Panc1 (cell line): ENCODE data around the gene TSPAN16. TPM values are rescaled to one million over a fixed set of nuclear protein-coding genes. Genes with fewer than 3 reads are reported as not detected.

ENCODE experiments used
- ATAC-seq: fragments of 200-7000 bp; cut with Tn5 transposase; 2 replicates; pipeline ENCODE4 v1.9.1; 2020; ENCODE audit warnings: mild to moderate bottlenecking, moderate library complexity
- BruUV-seq: library from RNA; stranded (reverse); fragments of 400-500 nt; replicated peaks from 2 replicates; lab custom pipeline; 2021; lab: Mats Ljungman, UMichigan
- CTCF ChIA-PET: fragments of 300-600 bp; sonication (Branson Sonifier 250); formaldehyde crosslinking; loops from one replicate; lab custom pipeline; 2022; ENCODE audit warnings: antibody characterized with exemption; lab: Charles Lee
- POLR2A ChIA-PET: fragments of 300-600 bp; sonication (Branson Sonifier 250); formaldehyde crosslinking; loops from one replicate; lab custom pipeline; 2022; ENCODE audit warnings: antibody characterized with exemption; lab: Charles Lee
- DNase-seq: peaks from one replicate; pipeline ENCODE4 v3.0.0-alpha.2; 2010; ENCODE audit warnings: low read depth, low spot score
- H3K27ac ChIP-seq: 2 replicates; pipeline ENCODE4 v1.5.1; 2011; ENCODE audit warnings: mild to moderate bottlenecking, low read length, inconsistent platforms
- H3K27me3 ChIP-seq: fragments of 200-500 bp; sonication (Bioruptor generic); 2 replicates; pipeline ENCODE4 v1.6.0; 2014; ENCODE audit warnings: low read length, inconsistent platforms; ENCODE audit not compliant: control insufficient read depth, insufficient read depth
- H3K36me3 ChIP-seq: fragments of 200-500 bp; sonication (Bioruptor generic); 2 replicates; pipeline ENCODE4 v1.5.1; 2014; ENCODE audit warnings: inconsistent platforms, mild to moderate bottlenecking, low read length, moderate library complexity; ENCODE audit not compliant: control insufficient read depth, insufficient read depth
- H3K4me1 ChIP-seq: 2 replicates; pipeline ENCODE4 v1.5.1; 2011; ENCODE audit warnings: inconsistent platforms, mild to moderate bottlenecking, low read length, moderate library complexity; ENCODE audit not compliant: control insufficient read depth, insufficient read depth
- H3K4me3 ChIP-seq, 2 experiments: 2 replicates each; pipeline ENCODE4 v1.5.1; 2011 to 2012; ENCODE audit warnings: low read depth in 2 of 2, low read length in 2 of 2, mild to moderate bottlenecking in 2 of 2, inconsistent platforms in 1 of 2, moderate library complexity in 1 of 2
- H3K9me3 ChIP-seq: fragments of 200-500 bp; sonication (Bioruptor generic); 2 replicates; pipeline ENCODE4 v1.5.1; 2014; ENCODE audit warnings: low read depth, mild to moderate bottlenecking, inconsistent platforms, low read length, moderate library complexity; ENCODE audit not compliant: control insufficient read depth, insufficient read depth
- CTCF ChIP-seq: fragments of 450-650 bp; IDR thresholded peaks from 2 replicates; pipeline ENCODE4 v1.5.1; 2017; ENCODE audit warnings: mild to moderate bottlenecking
- POLR2AphosphoS5 ChIP-seq: IDR thresholded peaks from 2 replicates; pipeline ENCODE4 v1.6.1; 2012; ENCODE audit warnings: mild to moderate bottlenecking, low read depth, low read length, moderate library complexity
- REST ChIP-seq, 2 experiments: IDR thresholded peaks; 2 replicates each; pipeline ENCODE4 v1.6.1; 2011 to 2012; ENCODE audit warnings: low read depth in 2 of 2, control low read depth in 1 of 2, low read length in 1 of 2, mild to moderate bottlenecking in 1 of 2, moderate library complexity in 1 of 2; ENCODE audit not compliant: insufficient read depth in 1 of 2
- SIN3A ChIP-seq: IDR thresholded peaks from 2 replicates; pipeline ENCODE4 v1.6.1; 2012; ENCODE audit warnings: low read depth, mild to moderate bottlenecking, low read length, moderate library complexity, borderline replicate concordance; ENCODE audit not compliant: insufficient read depth
- TCF7L2 ChIP-seq: IDR thresholded peaks from 2 replicates; pipeline ENCODE4 v1.6.1; 2011; ENCODE audit warnings: mild to moderate bottlenecking, low read depth, low read length, inconsistent platforms
- in situ Hi-C: cut with HindIII; loops from 2 replicates; pipeline ENCODE4 v1.10.0; 2016; ENCODE audit warnings: low sequenced_read_pairs, low pct_unique_long_range_greater_than_20kb
- intact Hi-C: fragments of 100-400 bp; cut with micrococcal nuclease; formaldehyde crosslinking; loops from one replicate; pipeline ENCODE4 v1.10.0; 2022; ENCODE audit not compliant: unreplicated experiment
- total RNA-seq: library from RNA; stranded (reverse); gene quantifications from one replicate; pipeline ENCODE4 v1.2.1, GENCODE V29; 2021; ENCODE audit not compliant: unreplicated experiment

TSPAN16 gene
- total RNA-seq, 1 experiment from 2014 or later: not detected

- Histone ChIP-seq H3K9me3 (no peaks in the 10 kb centered on the region), H3K27me3 (no peaks in the 10 kb centered on the region), H3K4me3 (no peak overlapping the region), H3K36me3 (no peaks in the 10 kb centered on the region; the same call in 1 of the 2 replicates), H3K4me1 (no peaks in the 10 kb centered on the region; the same call in 1 of the 2 replicates), H3K27ac (no peak overlapping the region)
- CTCF ChIA-PET: no interaction called here
- in situ Hi-C loops (no loop called here), intact Hi-C loops (no loop called here)
- ATAC-seq (no peak), DNase-seq (no peak)
- TF ChIP-seq TCF7L2 (no peak), REST (IDR thresholded peaks at IDR 0.05; ENCODE audit: insufficient read depth in 1 of 2, low read depth in 2 of 2, low read length in 1 of 2) (no peak), POLR2AphosphoS5 (no peak), SIN3A (no peak), CTCF (no peak)
- POLR2A ChIA-PET: no interaction called here
- BruUV-seq: no TSS peak
These were observed 30.7 kb upstream of the TSPAN16 start for GRCh38 chr19:11265177-11265784.

GRCh38 chr19:11265785-11266236, 30.1 kb upstream of the TSPAN16 start:
- CTCF ChIA-PET: no interaction called here
- intact Hi-C loops: no loop called here
- ATAC-seq: no peak

More at GRCh38 chr19:11265785-11266236, 30.1 kb upstream of the TSPAN16 start:
- Histone ChIP-seq H3K36me3 (no peaks in the 10 kb centered on the region; the same call in 1 of the 2 replicates), H3K4me1 (no peaks in the 10 kb centered on the region; the same call in 1 of the 2 replicates), H3K4me3 (no peak overlapping the region), H3K27ac (no peak overlapping the region), H3K9me3 (no peaks in the 10 kb centered on the region), H3K27me3 (no peaks in the 10 kb centered on the region)
- no peak for DNase-seq
- no TSS peak for BruUV-seq
- no peak for TF ChIP-seq SIN3A
- TF ChIP-seq CTCF: no peak
- no peak for TF ChIP-seq POLR2AphosphoS5
- no peak for TF ChIP-seq REST (IDR thresholded peaks at IDR 0.05; ENCODE audit: insufficient read depth in 1 of 2, low read depth in 2 of 2, low read length in 1 of 2)
- no peak for TF ChIP-seq TCF7L2
- in situ Hi-C loops: no loop called here
- POLR2A ChIA-PET: interaction anchor here (0.7 kb wide), 3 partner anchors 10 to 59 kb away, joined by 8 to 14 read pairs (median 11); no protein-coding TSS in a partner anchor
